Progenitor cell of endocrine pancreas (in vitro differentiated cells): ENCODE results near the gene MPG. TPM values are rescaled to one million over a fixed set of nuclear protein-coding genes. Genes with fewer than 3 reads are reported as not detected.

Experiments used
- DNase-seq: peaks from one replicate; pipeline ENCODE4 v3.0.0; 2021; ENCODE audit warnings: low spot score; ENCODE audit not compliant: unreplicated experiment
- H3K27ac Mint-ChIP-seq: 2 replicates; pipeline ENCODE4 v1.8.0; 2021; ENCODE audit warnings: mild to moderate bottlenecking, moderate library complexity, mixed read lengths
- H3K27me3 Mint-ChIP-seq: 2 replicates; pipeline ENCODE4 v1.8.0; 2021; ENCODE audit warnings: mixed read lengths
- H3K36me3 Mint-ChIP-seq: 2 replicates; pipeline ENCODE4 v1.8.0; 2022; ENCODE audit warnings: mixed read lengths; ENCODE audit not compliant: insufficient read depth
- H3K4me1 Mint-ChIP-seq: 2 replicates; pipeline ENCODE4 v1.8.0; 2021; ENCODE audit warnings: low read depth, mixed read lengths
- H3K4me3 Mint-ChIP-seq: 2 replicates; pipeline ENCODE4 v1.8.0; 2021; ENCODE audit warnings: low read depth, mild to moderate bottlenecking, moderate library complexity, mixed read lengths
- H3K9me3 Mint-ChIP-seq: 2 replicates; pipeline ENCODE4 v1.8.0; 2021; ENCODE audit warnings: low read depth, mixed read lengths
- total RNA-seq: library from RNA; stranded (reverse); gene quantifications from 2 replicates; pipeline ENCODE4 v1.2.1, GENCODE V29; 2021
- TF ChIP-seq, protein P1 (sequence below): fragments of 200-600 bp; sonication (generic); IDR thresholded peaks from one replicate; pipeline ENCODE4 v1.5.0; 2021; ENCODE audit warnings: antibody characterized with exemption, mild to moderate bottlenecking; ENCODE audit not compliant: unreplicated experiment

MPG gene
- total RNA-seq, 1 donor from 2014 or later, result 35.2 TPM

DNA sequence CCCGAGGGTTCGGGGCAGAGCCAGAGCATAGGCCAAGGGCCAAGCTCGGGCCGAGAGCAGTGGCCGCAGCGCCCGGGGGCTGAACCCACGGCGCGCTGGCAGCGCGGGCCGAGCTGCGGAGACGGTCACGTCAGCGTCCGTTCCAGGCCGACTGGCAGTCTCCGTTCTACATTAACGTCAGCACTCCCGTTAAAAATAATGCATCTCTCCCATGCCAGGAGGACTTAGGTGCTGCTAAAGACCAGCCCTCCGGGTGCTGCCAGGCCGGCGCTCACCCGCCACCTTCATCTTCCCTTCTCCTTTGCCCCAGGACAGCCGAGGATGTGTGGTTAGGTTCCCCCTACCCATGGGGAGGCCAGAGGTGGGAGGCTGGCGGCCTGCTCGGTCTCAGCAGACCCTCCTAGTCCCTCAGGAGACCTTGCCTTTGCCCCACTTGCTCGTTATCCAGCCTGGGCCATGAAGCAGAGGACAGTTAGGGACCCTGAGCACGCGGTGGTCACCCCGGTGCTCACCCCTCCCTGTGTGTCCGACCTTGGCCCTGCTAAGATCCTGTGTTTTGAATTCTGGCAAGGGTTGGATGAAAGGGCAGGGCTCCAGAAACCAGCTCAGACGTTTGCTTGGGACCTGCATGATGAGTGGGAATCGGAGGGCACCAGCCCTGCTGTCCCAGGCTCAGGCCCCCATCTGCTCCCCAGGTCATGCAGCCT lies 572 bp downstream of the MPG start:
- H3K27ac Mint-ChIP-seq, result peak overlapping the region; percentile 73

DNA sequence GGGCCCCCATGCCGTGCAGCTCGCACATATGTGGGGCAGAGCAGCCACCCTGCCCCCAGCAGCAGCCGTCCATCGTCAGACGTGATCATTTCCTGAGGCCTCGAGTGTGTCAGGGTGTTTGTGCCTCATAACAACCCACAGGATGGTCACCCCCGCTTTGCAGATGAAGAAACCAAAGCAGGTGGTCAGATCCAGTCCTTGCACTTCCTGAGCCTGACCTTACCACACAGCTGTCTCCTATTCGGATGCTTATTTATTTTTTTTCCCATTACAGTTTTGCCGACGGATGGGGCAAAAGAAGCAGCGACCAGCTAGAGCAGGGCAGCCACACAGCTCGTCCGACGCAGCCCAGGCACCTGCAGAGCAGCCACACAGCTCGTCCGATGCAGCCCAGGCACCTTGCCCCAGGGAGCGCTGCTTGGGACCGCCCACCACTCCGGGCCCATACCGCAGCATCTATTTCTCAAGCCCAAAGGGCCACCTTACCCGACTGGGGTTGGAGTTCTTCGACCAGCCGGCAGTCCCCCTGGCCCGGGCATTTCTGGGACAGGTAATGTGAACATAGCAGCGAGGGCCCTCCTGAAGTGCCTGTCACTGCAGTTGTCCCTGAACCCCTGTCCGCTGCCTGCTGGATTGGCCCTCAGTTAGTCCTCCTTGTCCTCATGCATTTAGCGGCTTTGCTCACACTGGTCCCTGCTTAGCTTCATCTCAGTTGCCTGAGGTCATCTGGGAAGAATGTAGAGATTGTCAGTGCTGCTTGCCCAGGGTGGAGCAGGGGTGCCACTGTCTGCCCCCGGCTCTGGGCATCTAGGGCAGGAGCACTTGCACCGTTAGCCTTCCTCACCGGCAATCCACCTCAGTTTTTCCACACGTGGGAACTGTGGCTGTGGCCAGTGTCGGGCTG lies 1.4 kb downstream of the MPG start:
- TF ChIP-seq, protein P1, sequence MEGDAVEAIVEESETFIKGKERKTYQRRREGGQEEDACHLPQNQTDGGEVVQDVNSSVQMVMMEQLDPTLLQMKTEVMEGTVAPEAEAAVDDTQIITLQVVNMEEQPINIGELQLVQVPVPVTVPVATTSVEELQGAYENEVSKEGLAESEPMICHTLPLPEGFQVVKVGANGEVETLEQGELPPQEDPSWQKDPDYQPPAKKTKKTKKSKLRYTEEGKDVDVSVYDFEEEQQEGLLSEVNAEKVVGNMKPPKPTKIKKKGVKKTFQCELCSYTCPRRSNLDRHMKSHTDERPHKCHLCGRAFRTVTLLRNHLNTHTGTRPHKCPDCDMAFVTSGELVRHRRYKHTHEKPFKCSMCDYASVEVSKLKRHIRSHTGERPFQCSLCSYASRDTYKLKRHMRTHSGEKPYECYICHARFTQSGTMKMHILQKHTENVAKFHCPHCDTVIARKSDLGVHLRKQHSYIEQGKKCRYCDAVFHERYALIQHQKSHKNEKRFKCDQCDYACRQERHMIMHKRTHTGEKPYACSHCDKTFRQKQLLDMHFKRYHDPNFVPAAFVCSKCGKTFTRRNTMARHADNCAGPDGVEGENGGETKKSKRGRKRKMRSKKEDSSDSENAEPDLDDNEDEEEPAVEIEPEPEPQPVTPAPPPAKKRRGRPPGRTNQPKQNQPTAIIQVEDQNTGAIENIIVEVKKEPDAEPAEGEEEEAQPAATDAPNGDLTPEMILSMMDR, result no peak
- peaks cover 6% of the 10 kb centered on the region for H3K27me3 Mint-ChIP-seq
- H3K27ac Mint-ChIP-seq, result peak overlapping the region; percentile 73
- no peak for DNase-seq
- H3K4me3 Mint-ChIP-seq, result peak overlapping the region; percentile 84
- H3K4me1 Mint-ChIP-seq, result peaks cover 15% of the 10 kb centered on the region
- H3K9me3 Mint-ChIP-seq, result no peaks in the 10 kb centered on the region
- H3K36me3 Mint-ChIP-seq, result peaks cover 3% of the 10 kb centered on the region

More for the DNA sequence above, 572 bp downstream of the MPG start:
- Mint-ChIP-seq H3K9me3 (no peaks in the 10 kb centered on the region), H3K27me3 (peaks cover 8% of the 10 kb centered on the region), H3K36me3 (peaks cover under 1% of the 10 kb centered on the region), H3K4me1 (peaks cover 16% of the 10 kb centered on the region), H3K4me3 (peak overlapping the region; percentile 84)
- TF ChIP-seq, protein P1, result no peak
- no peak for DNase-seq

DNA sequence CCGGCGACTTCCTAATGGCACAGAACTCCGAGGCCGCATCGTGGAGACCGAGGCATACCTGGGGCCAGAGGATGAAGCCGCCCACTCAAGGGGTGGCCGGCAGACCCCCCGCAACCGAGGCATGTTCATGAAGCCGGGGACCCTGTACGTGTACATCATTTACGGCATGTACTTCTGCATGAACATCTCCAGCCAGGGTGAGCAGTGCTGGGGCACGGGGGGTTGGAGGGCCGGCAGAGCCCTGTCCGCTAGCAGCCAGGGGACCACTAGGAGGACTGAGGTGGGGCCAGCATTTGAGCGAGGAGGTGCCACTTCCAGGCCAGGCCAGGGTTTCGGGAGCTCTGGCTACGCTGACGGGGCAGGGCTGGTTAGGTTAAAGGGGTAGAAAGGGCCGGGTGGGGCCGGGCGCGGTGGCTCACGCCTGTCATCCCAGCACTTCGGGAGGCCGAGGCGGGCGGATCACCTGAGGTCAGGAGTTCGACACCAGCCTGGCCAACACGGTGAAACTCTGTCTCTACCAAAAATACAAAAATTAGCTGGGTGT lies 5.1 kb downstream of the MPG start:
- Mint-ChIP-seq H3K4me1 (peaks cover 3% of the 10 kb centered on the region), H3K27ac (no peak overlapping the region), H3K36me3 (peaks cover 5% of the 10 kb centered on the region), H3K27me3 (no peaks in the 10 kb centered on the region), H3K4me3 (no peak overlapping the region), H3K9me3 (no peaks in the 10 kb centered on the region)
- TF ChIP-seq, protein P1, result no peak
- DNase-seq, result no peak

DNA sequence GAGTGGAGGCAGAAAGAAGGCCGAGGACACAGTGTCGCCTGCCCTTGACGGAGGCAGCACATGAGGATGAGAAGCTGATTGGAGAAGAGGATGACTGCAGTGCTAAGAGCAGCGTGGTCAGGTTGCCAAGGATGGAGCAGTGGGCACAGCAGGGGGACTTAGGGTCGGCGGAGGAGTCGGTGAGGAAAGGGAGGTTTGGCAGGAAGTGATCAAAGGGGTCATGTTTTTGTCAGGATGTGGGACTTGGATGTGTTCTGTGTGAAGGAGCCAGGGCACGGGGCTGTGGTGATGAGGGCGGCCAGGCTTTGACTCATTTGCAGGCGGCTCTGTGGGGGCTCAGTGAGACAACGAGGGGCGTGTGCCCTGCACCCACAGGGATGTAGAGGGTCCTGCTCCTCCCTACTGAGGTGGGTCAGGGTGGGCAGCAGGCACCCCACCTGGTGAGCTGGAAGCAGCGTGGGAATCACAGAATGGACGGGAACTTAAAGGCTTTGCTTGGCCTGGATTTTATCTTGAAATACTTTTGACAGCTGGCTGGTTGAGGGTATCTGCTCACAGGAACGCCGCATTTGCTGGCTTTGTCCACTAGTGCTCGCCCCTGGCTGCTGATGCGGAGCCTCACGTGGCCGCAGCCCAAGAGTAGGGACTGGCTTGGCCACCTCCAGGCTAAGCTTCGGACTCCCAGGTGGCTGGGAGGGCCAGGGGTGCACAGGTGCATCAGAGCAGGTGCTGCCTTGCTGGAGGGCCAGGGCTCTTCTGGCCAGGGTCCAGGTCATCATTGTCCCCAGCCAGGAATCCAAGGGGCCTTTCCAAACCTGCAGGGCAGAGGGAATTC lies 6.0 kb downstream of the MPG start:
- peaks cover 5% of the 10 kb centered on the region for H3K36me3 Mint-ChIP-seq
- H3K9me3 Mint-ChIP-seq, result no peaks in the 10 kb centered on the region
- no peak for DNase-seq
- TF ChIP-seq, protein P1, result no peak
- H3K4me3 Mint-ChIP-seq, result no peak overlapping the region
- H3K4me1 Mint-ChIP-seq, result no peaks in the 10 kb centered on the region
- no peak overlapping the region for H3K27ac Mint-ChIP-seq
- H3K27me3 Mint-ChIP-seq, result no peaks in the 10 kb centered on the region
